NCI-H69 (cell line): ENCODE data around the gene EIF4G3.
"Not testable (repeated sequence)": the region's sequence is repeated elsewhere in the genome, so short reads cannot be mapped to it uniquely, and the experiment has no call there.

ENCODE experiments used
- DNase-seq: peaks from one replicate; lab custom pipeline; 2025; lab: John Stamatoyannopoulos, UW

Gene EIF4G3

DNA sequence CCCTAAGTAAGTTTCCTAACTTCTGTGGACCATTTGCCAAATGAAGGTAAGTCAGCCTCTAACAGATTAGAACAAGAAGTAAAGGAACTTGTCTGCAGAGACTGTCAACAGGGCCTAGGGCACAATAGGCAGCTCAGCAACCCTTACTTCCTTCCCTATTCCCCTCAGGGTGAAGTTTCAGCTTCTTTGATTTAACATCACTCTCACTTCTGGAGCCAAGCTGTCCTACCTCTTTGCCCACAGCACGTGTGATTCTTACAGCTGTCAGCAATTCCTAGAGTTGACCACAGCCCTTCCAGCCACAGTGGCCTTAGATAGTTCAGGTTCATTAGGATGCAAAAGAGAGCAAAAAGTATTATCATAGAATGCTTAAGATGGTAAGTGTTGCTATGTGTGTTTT lies 7.6 kb upstream of the EIF4G3 start:
- DNase-seq, result no peak

DNA sequence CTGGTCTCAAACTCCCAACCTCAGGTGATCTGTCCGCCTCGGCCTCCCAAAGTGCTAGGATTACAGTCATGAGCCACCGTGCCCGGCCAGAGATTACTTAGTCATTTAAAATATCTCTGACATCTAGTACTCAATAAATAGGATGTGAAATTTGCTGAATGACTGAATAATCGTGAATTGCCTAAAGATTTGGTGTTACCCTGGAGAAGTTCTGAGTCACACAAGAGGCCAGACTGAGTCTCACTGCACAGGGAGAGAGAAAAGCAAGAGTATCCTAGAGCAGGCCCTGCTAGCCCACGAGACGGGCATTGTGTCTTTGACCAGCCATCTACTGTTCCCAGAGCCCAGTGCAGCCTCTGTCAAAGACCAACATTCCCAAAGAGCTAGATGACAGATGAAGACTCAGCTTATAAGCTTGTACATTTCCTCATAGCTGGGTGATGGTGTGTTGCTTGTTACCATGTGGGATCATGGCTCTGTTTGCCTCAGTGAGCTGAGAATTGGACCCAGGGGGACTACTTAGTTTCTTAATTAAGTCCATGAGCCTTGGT lies 5.6 kb upstream of the EIF4G3 start:
- DNase-seq, result no peak

DNA sequence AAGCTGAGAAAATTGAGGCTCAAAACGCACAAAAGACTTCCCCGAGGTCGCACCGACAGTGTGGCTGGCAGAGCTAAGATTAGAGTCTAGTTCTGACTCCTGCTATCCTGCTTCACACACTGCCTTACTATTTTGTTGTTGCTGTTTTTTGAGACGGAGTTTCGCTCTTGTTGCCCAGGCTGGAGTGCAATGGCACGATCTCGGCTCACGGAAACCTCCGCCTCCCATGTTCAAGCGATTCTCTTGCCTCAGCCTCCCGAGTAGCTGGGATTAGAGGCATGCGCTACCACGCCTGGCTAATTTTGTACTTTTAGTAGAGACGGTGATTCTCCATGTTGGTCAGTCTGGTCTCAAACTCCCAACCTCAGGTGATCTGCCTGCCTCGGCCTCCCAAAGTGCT lies 1.6 kb upstream of the EIF4G3 start:
- not testable (repeated sequence) for DNase-seq

DNA sequence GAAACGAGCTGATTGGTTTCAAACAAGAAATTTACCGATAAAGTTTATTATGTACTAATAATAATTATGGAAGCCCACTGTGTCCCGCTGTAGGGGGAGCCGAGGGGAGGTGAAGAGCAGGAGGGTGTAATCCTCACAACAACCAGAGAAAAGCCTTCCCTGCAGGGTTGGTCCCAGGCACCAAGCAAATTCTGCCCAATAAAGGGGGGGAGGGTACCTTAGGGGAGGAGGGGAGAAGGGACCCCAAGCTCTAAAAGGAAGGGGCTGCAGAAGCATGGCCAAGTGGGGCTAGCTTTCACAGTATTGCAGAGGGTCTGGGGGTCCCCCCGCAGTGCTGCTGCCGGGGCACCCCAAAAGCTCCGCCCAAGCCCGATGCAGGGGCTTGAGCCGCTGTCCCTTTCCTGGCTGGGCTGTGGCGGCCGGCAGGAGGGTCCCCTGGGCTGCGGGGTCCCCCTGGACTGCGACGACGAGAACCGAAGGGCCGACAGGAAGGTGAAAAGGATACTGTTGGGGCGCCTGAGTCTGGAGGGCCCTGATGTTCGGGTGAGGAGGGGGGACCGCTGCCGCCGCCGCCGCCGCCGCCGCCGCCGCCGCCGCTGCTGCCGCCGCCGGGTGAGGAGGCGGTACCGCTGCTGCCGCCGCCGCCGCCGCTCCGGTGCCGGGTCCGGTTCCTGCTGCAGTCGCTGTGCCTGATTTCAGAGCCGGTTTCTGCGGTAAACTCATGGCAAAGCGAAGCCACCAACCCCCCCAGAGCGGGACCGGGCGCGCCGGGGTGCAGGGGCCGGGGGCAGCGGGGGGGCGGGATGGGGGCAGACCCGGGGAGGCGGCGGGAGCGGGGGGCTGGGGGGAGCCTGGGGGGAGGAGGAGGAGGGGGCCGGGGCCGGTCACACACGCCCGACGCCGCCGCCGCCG lies 771 bp downstream of the EIF4G3 start:
- peak; percentile 62 for DNase-seq

DNA sequence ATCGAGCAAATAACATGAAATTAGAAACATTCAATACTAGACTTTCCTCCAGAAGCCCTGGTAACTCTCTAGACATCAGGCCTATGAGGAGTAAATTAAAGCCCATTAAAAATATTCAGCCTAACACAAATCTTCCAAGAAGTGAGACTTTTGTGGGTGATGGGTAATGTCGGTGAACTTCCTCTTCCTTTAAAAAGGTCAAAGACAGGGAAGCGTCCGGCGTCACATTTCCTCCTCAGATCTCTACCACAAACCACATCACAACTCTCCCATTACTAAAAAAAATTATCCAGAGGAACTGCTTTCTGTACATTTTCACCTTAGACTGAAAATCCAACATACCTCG lies 1.4 kb downstream of the EIF4G3 start:
- DNase-seq, result peak; percentile 50

DNA sequence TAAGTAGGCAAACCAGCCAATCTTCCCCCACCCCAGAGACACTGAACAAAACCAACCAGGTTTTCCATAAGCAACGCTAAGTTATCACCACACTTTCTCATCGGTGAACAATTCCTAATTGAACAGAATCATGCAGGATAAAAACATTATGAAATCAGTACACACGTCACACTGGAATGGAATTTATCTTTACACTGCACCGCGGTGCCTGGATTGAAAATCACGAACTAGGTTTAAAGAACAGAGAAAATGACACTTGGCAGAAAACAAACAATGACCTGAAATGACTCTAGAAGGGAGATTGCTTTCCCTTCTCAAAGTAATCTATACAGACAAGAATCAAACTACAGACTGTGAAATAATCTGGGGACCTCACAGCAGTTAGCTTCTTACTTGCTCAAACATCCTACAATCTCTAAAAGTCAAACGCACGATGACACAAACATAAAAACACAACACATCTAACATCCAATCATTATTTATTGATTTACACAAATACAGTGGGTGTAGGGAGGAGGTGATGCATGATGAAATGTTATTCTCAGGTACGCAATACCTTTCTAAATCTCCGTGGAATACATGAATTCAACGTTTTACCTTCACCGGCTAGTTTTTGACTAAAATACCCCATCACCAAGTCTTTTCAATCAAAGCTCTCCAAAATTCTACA lies 1.9 kb downstream of the EIF4G3 start:
- DNase-seq, result no peak

DNA sequence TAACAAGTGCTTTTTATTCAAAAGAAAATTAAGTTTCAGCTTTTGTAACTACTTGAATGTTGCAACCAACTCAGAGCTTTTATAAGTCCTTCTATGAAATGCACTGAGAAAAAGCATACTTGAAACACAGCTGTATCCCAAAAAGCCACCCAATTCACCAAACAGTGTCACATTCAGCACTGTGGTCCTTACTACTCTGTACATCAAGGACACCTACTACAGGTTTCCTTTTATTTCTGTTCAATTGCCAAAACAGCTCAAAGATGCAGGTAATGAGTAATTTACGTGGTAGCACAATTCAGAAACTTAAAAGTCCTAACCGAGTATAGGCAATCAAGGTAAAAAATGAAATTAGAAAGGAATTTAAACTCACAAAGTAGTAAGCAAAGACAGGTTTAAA lies 2.5 kb downstream of the EIF4G3 start:
- no peak for DNase-seq

DNA sequence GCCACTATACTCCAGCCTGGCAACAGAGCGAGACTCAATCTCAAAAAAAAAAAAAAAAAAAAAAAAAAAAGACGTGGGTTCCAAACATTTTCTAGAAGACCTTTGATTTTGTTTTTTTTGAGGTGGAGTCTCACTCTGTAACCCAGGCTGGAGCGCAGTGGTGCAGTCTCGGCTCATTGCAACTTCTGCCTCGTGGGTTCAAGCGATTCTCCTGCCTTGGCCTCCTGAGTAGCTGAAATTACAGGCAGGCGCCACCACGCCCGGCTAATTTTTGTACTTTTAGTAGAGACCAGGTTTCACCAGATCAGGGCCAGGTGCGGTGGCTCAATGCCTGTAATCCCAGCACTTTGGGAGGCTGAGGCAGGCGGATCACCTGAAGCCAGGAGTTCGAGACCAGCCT lies 3.6 kb downstream of the EIF4G3 start:
- not testable (repeated sequence) for DNase-seq

DNA sequence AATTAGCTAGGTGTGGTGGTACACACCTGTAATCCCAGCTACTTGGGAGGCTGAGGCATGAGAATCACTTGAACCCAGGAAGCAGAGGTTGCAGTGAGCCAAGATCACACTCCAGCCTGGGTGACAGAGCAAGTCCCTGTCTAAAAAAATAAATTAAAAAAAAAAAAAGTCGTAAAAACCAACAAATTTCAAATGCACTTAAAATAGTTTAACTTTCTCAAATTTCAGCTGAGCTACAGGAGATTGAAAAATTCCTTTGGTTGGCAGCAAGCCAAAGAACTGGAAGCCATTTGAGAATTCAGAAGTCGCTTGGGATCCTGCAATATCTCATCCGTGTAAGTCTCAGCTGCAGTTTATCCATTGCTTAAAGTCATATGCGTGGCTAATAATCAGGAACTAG lies 5.9 kb downstream of the EIF4G3 start:
- peak; percentile 1 for DNase-seq

DNA sequence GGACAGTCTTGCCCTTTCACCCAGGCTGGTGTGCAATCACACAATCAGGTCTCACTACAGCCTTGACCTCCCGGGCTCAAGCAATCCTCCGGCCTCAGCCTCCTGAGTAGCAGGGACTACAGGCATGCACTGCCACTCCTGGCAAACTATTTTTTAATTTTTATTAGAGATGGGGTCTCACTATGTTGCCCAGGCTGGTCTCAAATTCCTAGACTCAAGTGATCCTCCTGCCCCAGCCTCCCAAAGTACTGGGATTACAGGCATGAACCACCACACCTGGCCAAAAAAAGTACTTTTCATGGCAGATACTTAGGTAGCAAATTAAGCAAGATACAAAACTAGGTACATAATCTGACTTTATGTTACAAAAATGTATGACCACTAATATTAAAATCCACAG lies 8.3 kb downstream of the EIF4G3 start:
- DNase-seq, result no peak

DNA sequence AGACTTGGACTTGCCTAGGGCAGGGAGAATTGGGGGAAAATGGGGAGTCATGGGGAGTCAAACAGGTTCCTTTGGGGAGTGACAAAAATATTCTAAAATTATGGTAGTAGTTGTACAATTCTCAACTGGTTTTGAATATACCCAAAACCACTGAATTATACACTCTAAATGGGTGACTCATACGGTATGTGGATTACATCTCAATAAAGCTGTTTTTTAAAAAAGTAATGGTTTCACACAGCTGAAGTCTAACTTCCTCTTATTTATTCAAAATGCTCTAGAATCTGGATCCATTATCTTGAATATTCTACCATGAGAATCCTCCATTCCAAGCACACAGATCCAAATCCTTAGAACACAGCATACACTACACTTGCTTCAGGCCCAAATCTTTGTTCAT lies 11.1 kb downstream of the EIF4G3 start:
- no peak for DNase-seq

DNA sequence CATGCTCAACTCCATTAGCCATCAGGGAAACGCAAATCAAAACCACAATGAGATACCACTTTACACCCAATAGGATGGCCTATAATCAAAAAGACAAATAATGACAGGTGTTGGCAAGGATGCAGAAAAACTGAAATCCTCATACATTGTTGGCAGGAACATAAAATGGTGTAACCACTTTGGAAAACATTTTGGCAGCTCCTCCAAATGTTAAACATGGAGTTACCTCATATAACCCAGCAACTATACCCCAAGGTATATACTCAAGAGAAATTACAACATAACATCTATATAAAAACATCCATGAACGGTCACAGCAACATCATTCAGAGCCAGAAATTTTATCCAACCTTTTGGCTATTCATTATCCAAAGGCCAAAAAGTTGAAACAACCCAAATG lies 11.6 kb downstream of the EIF4G3 start:
- peak; percentile 9 for DNase-seq

DNA sequence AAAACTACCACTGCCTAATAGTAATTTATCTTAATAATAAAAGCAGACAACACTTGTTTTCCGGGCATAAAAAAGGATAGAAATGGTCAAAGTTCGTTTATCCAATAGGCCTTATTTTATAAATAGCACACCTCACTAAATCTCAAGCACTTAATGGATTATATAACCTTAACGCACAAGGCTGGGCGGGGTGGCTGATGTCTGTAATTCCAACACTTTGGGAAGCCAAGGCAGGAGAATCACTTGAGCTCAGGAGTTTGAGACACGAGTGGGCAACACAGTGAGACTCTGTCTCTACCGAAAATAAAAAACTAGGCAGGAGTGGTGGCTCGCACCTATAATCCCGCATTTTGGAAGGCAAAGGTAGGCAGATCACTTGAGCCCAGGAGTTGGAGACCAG lies 12.4 kb downstream of the EIF4G3 start:
- no peak for DNase-seq

DNA sequence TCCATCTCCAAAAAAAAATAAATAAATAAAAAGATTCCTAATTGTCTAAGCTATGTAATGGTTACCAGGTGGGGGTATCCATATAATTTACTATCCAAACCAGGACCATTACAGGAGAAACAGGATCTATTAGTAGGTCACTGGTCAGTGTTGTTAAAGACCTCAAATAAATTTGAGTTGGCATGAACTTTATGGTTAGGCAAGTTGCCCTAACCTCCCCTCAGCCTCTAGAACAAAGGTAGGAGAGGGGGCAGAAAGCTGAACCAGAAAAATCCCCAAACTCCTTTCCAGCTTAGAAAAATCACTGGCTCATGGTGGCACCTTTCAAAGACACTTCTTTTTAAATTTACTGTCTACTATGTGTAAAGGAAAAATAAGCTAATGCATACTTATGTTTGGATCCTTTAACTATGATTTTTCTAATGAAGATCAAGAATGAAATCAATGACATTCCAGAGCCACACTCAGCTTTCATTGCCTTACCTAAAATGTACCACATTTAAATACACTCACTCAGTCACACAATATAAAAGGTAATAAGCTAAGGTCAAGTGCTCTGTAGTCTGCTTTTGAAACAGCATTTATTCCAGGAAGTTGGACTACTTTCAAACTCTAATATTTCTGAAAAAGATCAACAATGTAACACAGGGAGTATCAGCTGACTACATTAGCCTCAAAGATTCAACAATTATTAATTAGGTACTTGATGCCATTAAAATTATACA lies 13.8 kb downstream of the EIF4G3 start:
- no peak for DNase-seq

DNA sequence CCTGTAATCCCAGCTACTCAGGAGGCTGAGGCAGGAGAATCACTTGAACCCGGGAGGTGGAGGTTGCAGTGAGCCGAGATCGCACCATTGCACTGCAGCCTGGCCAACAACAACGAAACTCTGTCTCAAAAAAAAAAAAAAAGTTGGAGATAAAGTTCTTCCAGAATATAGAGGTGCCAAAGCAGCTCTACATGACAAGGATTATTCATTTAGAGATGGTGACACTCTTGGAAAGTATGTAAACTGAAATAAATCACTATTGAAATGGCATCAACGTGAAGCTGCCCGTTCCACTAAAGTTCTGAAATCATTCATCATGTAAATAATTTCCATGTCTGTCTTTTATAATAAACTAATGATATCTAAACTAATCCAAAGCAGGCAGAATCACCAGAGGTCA lies 14.9 kb downstream of the EIF4G3 start:
- DNase-seq, result no peak

DNA sequence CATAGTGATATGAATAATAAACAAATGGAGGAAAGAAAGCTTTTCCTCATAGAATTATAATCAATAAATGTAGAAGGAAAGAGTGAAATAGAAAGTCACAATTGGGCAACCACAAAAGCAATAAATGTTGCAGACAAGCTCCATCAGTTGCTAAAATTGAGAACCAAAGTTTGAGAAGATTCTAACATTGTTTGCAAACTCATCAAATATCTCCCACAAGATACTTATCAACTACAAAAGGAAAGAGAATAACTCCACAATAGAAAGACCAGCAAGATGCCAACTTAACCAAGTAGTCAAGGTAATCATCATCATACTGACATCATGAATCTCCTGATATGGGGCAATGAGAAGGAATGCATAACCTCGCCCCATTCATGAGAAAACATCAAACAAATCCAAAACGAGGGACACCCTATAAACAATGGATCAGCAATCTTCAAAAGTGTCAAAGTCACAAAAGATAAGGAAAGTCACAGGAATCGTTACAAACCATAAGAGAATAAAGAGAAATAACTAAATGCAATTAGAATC lies 16.4 kb downstream of the EIF4G3 start:
- no peak for DNase-seq

DNA sequence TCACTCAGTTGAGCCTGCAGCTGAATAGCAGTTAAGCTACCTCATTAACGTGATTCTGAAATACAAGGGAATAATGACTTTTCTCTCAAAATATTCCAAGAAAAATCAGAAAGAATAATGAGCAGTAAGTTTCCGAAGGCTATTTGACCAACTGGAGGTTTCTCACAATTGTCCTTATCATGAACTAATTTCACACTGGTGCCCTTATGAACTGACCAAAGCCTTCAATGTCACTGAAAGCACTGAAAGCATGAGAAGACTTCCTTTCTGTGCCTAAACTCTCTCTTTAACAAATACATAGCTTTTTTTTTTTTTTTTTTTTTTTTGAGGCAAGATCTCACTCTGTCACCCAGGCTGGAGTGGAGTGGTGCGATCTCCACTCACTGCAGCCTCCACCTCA lies 18.8 kb downstream of the EIF4G3 start:
- no peak for DNase-seq

DNA sequence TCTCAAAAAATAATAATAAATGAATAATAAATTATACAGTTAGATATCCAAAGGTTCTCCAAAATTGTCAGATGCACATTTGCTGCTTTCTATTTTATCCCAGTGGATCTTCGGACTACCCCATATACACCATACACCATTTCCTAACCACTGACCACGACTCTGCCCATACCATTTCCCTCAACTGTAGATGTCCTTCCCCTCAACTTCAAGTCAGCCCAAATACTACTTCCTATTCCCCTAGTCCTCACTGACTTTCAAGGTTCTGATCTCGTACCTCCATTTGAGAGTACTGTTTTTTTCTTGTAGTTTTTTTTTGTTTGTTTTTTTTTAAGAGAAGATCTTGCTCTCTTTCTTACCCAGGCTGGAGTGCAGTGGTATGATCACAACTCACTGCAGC lies 19.6 kb downstream of the EIF4G3 start:
- DNase-seq, result no peak

DNA sequence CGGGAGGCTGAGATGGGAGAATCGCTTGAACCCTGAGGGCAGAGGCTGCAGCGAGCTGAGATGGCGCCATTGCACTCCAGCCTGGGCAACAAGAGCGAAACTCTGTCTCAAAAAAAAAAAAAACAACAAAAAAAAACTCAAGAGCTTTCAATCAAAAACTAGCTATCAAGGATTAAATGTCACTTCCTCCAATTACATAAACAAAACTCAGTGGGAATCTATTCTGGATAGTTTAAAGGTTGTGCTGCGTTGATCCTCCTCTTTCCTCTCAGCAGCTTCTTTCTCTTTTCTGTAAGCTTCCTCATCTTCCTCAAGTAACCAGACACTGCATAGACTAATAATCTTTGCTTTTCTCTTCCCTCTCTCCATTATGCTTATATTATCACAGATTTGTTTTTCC lies 20.7 kb downstream of the EIF4G3 start:
- no peak for DNase-seq

DNA sequence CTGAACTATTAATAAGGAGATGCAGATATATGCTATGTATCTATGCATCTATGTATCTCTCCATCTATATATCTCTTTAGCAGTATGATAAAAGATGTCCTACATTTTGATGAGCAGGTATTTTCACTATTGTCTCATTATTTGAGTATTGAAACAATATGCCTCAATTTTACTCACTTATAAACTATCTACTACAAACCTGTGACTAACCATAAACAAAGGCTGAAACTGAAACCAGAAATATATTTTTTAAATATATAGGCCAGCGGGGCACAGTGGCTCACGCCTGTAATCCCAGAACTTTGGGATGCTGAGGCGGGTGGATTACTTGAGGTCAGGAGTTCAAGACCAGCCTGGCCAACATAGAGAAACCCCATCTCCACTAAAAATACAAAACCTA lies 22.0 kb downstream of the EIF4G3 start:
- DNase-seq, result no peak

DNA sequence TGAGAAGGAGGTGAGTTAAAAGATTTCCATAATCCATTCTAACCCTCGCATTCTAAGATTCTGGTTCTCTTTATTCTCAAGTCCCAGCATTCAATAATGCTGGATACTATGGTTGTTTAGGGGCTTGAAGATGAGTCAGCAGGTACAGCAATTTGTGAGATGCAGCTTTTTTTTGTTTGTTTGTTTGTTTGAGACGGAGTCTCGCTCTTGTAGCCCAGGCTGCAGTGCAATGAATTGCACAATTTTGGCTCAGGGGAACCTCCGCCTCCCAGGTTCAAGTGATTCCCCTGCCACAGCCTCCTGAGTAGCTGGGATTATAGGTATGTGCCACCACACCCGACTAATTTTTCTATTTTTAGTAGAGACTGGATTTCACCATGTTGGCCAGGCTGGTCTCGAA lies 23.3 kb downstream of the EIF4G3 start:
- no peak for DNase-seq

DNA sequence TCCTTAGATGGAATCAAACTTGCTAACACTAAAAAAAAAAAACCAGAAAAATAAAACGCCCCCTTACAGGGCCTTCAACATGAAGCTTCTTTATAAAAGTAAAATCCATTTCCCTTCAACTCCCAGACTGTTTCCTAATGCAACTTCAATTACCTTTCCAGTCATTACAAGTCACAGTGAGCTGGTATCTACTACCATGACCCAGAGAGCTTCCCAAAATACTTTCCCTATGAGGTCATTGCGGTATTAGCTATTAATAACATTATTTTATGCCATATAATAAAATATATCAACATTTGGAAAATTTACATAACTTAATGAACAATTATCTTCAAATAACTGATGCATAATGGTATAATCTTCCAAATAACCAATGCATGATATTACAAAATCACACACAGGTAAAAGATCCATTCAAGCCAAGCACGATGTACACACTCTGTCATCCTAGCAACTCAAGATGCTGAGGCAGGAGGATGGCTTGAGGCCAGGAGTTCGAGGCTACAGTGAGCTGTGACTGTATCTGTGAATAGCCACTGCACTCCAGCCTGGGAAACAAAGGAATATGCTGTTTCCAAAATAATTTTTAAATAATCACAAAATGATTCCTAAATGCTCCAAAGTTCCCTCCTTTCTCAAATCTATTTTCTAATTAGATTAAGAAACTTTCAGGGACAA lies 24.1 kb downstream of the EIF4G3 start:
- no peak for DNase-seq
